Astrocyte (in vitro differentiated cells and primary cell): Measurements from ENCODE around the gene STK40. TPM values are rescaled to one million over a fixed set of nuclear protein-coding genes. Genes with fewer than 3 reads are reported as not detected.
A peak's percentile ranks its signal among the peaks of the same experiment; 100 is the strongest.

Experiments used
- DNase-seq: peaks from one replicate; pipeline ENCODE4 v3.0.0-alpha.2; 2010; ENCODE audit warnings: low read depth
- FAIRE-seq: peaks from 2 replicates; lab custom pipeline; 2011; peaks lifted over from hg19 to GRCh38; lab: Jason Lieb, UNC
- H2AFZ ChIP-seq: 2 replicates; pipeline ENCODE4 v1.6.0; 2012; ENCODE audit warnings: low read depth, low read length, inconsistent platforms
- H3K27ac ChIP-seq: 2 replicates; pipeline ENCODE4 v1.5.1; 2011; ENCODE audit warnings: low read depth, low read length, inconsistent platforms
- H3K27me3 ChIP-seq: 2 replicates; pipeline ENCODE4 v1.6.0; 2011; ENCODE audit warnings: low read length, inconsistent platforms; ENCODE audit not compliant: insufficient read depth
- H3K36me3 ChIP-seq: 2 replicates; pipeline ENCODE4 v1.5.1; 2011; ENCODE audit warnings: low read length, inconsistent platforms; ENCODE audit not compliant: insufficient read depth
- H3K4me1 ChIP-seq: 2 replicates; pipeline ENCODE4 v1.5.1; 2011; ENCODE audit warnings: low read length, inconsistent platforms; ENCODE audit not compliant: insufficient read depth
- H3K4me2 ChIP-seq: 2 replicates; pipeline ENCODE4 v1.6.0; 2012; ENCODE audit warnings: low read length, inconsistent platforms
- H3K4me3 ChIP-seq: 2 replicates; pipeline ENCODE4 v1.5.1; 2011; ENCODE audit warnings: low read depth, mild to moderate bottlenecking, low read length, inconsistent platforms; ENCODE audit not compliant: insufficient read depth
- H3K79me2 ChIP-seq: 2 replicates; pipeline ENCODE4 v1.6.0; 2012; ENCODE audit warnings: mild to moderate bottlenecking, low read length, inconsistent platforms; ENCODE audit not compliant: insufficient read depth
- H3K9ac ChIP-seq: 2 replicates; pipeline ENCODE4 v1.6.0; 2012; ENCODE audit warnings: mild to moderate bottlenecking, low read length, inconsistent platforms
- H3K9me3 ChIP-seq: 2 replicates; pipeline ENCODE4 v1.5.1; 2012; ENCODE audit warnings: low read depth, mild to moderate bottlenecking, low read length, inconsistent platforms; ENCODE audit not compliant: insufficient read depth
- H4K20me1 ChIP-seq: 2 replicates; pipeline ENCODE4 v1.6.0; 2012; ENCODE audit warnings: low read length, inconsistent platforms; ENCODE audit not compliant: insufficient read depth
- H3K27ac Mint-ChIP-seq: one replicate; pipeline ENCODE4 v1.8.0; 2021; ENCODE audit warnings: mild to moderate bottlenecking, mixed read lengths; ENCODE audit not compliant: unreplicated experiment
- H3K27me3 Mint-ChIP-seq: one replicate; pipeline ENCODE4 v1.8.0; 2021; ENCODE audit warnings: low read depth, mixed read lengths; ENCODE audit not compliant: unreplicated experiment
- H3K36me3 Mint-ChIP-seq: one replicate; pipeline ENCODE4 v1.8.0; 2021; ENCODE audit warnings: low read depth, mixed read lengths; ENCODE audit not compliant: unreplicated experiment
- H3K4me1 Mint-ChIP-seq: one replicate; pipeline ENCODE4 v1.8.0; 2021; ENCODE audit warnings: low read depth, mixed read lengths; ENCODE audit not compliant: unreplicated experiment
- H3K4me3 Mint-ChIP-seq: one replicate; pipeline ENCODE4 v1.8.0; 2021; ENCODE audit warnings: mild to moderate bottlenecking, moderate library complexity, mixed read lengths; ENCODE audit not compliant: unreplicated experiment
- H3K9me3 Mint-ChIP-seq: one replicate; pipeline ENCODE4 v1.8.0; 2021; ENCODE audit warnings: mild to moderate bottlenecking, mixed read lengths; ENCODE audit not compliant: unreplicated experiment
- EZH2 ChIP-seq: IDR thresholded peaks from 2 replicates; pipeline ENCODE4 v1.6.1; 2012; ENCODE audit warnings: mild to moderate bottlenecking, low read length, inconsistent platforms; ENCODE audit not compliant: insufficient read depth
- total RNA-seq: library from RNA; stranded (reverse); gene quantifications from 2 replicates; pipeline ENCODE4 v1.2.1, GENCODE V29; 2021
- TF ChIP-seq, protein P1 (sequence below): IDR thresholded peaks from 2 replicates; pipeline ENCODE4 v1.5.1; 2011; ENCODE audit warnings: low read depth, mild to moderate bottlenecking, inconsistent platforms, low read length, moderate library complexity; ENCODE audit not compliant: insufficient read depth

STK40 gene
- total RNA-seq, 1 donor from 2014 or later: 71.1 TPM

- Histone ChIP-seq H2AFZ (no peak overlapping the region), H3K36me3 (no peaks in the 10 kb centered on the region), H3K27ac (no peak overlapping the region), H3K27me3 (no peaks in the 10 kb centered on the region), H3K4me1 (peaks cover 28% of the 10 kb centered on the region), H4K20me1 (peaks cover 66% of the 10 kb centered on the region), H3K4me3 (no peak overlapping the region), H3K79me2 (peaks cover 73% of the 10 kb centered on the region), H3K9ac (no peak overlapping the region), H3K9me3 (no peaks in the 10 kb centered on the region), H3K4me2 (peak overlapping the region; percentile 97)
- H3K9me3 Mint-ChIP-seq: no peaks in the 10 kb centered on the region
- peaks cover 10% of the 10 kb centered on the region for H3K36me3 Mint-ChIP-seq
- no peak for DNase-seq
- TF ChIP-seq EZH2: no peak
- TF ChIP-seq, protein P1, sequence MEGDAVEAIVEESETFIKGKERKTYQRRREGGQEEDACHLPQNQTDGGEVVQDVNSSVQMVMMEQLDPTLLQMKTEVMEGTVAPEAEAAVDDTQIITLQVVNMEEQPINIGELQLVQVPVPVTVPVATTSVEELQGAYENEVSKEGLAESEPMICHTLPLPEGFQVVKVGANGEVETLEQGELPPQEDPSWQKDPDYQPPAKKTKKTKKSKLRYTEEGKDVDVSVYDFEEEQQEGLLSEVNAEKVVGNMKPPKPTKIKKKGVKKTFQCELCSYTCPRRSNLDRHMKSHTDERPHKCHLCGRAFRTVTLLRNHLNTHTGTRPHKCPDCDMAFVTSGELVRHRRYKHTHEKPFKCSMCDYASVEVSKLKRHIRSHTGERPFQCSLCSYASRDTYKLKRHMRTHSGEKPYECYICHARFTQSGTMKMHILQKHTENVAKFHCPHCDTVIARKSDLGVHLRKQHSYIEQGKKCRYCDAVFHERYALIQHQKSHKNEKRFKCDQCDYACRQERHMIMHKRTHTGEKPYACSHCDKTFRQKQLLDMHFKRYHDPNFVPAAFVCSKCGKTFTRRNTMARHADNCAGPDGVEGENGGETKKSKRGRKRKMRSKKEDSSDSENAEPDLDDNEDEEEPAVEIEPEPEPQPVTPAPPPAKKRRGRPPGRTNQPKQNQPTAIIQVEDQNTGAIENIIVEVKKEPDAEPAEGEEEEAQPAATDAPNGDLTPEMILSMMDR: no peak
- peak overlapping the region; percentile 90 for H3K4me3 Mint-ChIP-seq
- H3K27me3 Mint-ChIP-seq: no peaks in the 10 kb centered on the region
- H3K27ac Mint-ChIP-seq: peak overlapping the region; percentile 68
- no peak for FAIRE-seq
- H3K4me1 Mint-ChIP-seq: peaks cover 31% of the 10 kb centered on the region
These were observed 2.5 kb downstream of the STK40 start for GRCh38 chr1:36383240-36383639.

DNA sequence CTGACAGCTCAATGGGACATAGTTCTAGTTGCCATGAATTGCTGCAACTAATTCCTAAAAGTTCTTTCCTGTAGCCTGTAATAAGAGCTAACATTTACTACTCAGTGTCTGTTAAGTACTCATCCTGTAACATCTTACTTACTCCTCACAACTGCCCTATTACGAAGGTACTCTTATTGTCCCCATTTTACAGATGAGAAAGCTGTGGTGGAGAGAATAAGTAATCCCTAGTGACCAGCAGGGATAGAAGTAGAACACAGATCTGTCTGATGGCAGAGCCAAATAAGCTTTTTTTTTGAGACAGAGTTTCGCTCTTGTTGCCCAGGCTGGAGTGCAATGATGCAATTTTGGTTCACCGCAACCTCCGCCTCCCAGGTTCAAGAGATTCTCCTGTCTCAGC, 3.1 kb downstream of the STK40 start:
- H3K9me3 ChIP-seq: no peaks in the 10 kb centered on the region
- peaks cover 78% of the 10 kb centered on the region for H3K79me2 ChIP-seq
- H3K9me3 Mint-ChIP-seq: no peaks in the 10 kb centered on the region
- peaks cover 28% of the 10 kb centered on the region for H3K4me1 Mint-ChIP-seq
- H3K27me3 ChIP-seq: no peaks in the 10 kb centered on the region
- no peak overlapping the region for H3K4me3 ChIP-seq
- no peak for FAIRE-seq
- H3K27ac ChIP-seq: no peak overlapping the region
- peaks cover 10% of the 10 kb centered on the region for H3K36me3 Mint-ChIP-seq
- peaks cover 23% of the 10 kb centered on the region for H3K4me1 ChIP-seq
- no peak for DNase-seq
- no peaks in the 10 kb centered on the region for H3K36me3 ChIP-seq
- H3K27me3 Mint-ChIP-seq: no peaks in the 10 kb centered on the region
- H3K4me2 ChIP-seq: no peak overlapping the region
- no peak for TF ChIP-seq EZH2
- TF ChIP-seq, protein P1: no peak
- peak overlapping the region; percentile 90 for H3K4me3 Mint-ChIP-seq
- peaks cover 72% of the 10 kb centered on the region for H4K20me1 ChIP-seq
- H2AFZ ChIP-seq: no peak overlapping the region
- no peak overlapping the region for H3K9ac ChIP-seq
- no peak overlapping the region for H3K27ac Mint-ChIP-seq

DNA sequence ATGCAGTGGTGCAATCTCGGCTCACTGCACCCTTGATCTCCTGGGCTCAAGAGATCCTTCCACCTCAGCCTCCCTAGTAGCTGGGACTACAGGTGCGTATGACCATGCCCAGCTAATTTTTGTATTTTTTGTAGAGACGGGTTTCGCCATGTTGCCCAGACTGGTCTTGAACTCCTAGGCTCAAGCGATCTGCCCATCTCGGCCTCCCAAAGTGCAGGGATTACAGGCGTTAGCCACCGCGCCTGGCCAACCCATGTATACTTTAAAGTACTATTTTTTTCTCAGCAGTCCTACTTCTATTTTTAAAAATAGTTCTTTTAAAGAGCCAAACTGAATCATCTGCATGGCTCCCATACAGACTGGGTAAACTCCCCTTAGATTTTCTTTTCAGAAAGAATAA, 3.5 kb downstream of the STK40 start:
- H3K4me1 Mint-ChIP-seq: peaks cover 24% of the 10 kb centered on the region
- no peak for TF ChIP-seq EZH2
- TF ChIP-seq, protein P1: no peak

More for the DNA sequence above, 3.5 kb downstream of the STK40 start:
- Mint-ChIP-seq H3K9me3 (no peaks in the 10 kb centered on the region), H3K27me3 (no peaks in the 10 kb centered on the region), H3K4me3 (peak overlapping the region; percentile 20), H3K27ac (no peak overlapping the region), H3K36me3 (peaks cover 11% of the 10 kb centered on the region)
- Histone ChIP-seq H3K9me3 (no peaks in the 10 kb centered on the region), H3K4me3 (no peak overlapping the region), H3K36me3 (no peaks in the 10 kb centered on the region), H3K27ac (no peak overlapping the region), H4K20me1 (peaks cover 75% of the 10 kb centered on the region), H3K27me3 (no peaks in the 10 kb centered on the region), H3K4me2 (no peak overlapping the region), H3K79me2 (peaks cover 83% of the 10 kb centered on the region), H3K9ac (no peak overlapping the region), H2AFZ (no peak overlapping the region), H3K4me1 (peaks cover 19% of the 10 kb centered on the region)
- DNase-seq (no peak), FAIRE-seq (no peak)
